HepG2 (cell line): ENCODE measurements around the gene PRKCI. TPM values are rescaled to one million over a fixed set of nuclear protein-coding genes. Genes with fewer than 3 reads are reported as not detected.

Experiments used
- ATAC-seq: fragments of 200-7000 bp; cut with Tn5 transposase; 3 replicates; pipeline ENCODE4 v1.9.1; 2020; ENCODE audit warnings: mild to moderate bottlenecking, moderate library complexity
- BruUV-seq: library from RNA; stranded (reverse); fragments of 400-500 nt; replicated peaks from 2 replicates; lab custom pipeline; 2021; lab: Mats Ljungman, UMichigan
- CTCF ChIA-PET: fragments of 300-600 bp; formaldehyde crosslinking; extraction: SDS; loops from one replicate; lab custom pipeline; 2021; ENCODE audit warnings: low total read pairs, inconsistent platforms, low intra/inter-chr PET ratio; lab: Yijun Ruan, JAX
- POLR2A ChIA-PET: fragments of 350-600 bp; sonication (Branson Sonifier 250); formaldehyde crosslinking; loops from one replicate; lab custom pipeline; 2020; ENCODE audit warnings: antibody characterized with exemption, inconsistent platforms; lab: Yijun Ruan, JAX
- DNase-seq: peaks from one replicate; pipeline ENCODE4 v3.0.0-alpha.2; 2015; ENCODE audit warnings: low spot score
- FAIRE-seq: peaks from 3 replicates; lab custom pipeline; 2011; peaks lifted over from hg19 to GRCh38; lab: Jason Lieb, UNC
- H2AFZ ChIP-seq: one replicate; pipeline ENCODE4 v1.6.1; 2011; ENCODE audit warnings: low read length, inconsistent platforms
- H3K27ac ChIP-seq: fragments of 300-600 bp; 3 replicates; pipeline ENCODE4 v1.8.0; 2011; ENCODE audit warnings: mixed run types, mild to moderate bottlenecking, mixed read lengths, low read length, inconsistent platforms; ENCODE audit not compliant: insufficient read depth; ENCODE audit errors: extremely low read length
- H3K27me3 ChIP-seq, 2 experiments: fragments of 200-600 bp in 1 of 2; 2 replicates in 1 of 2; 3 replicates in 1 of 2; pipeline versions ENCODE4 v1.6.0 to v1.8.0; 2011; ENCODE audit warnings: low read length in 2 of 2, mild to moderate bottlenecking in 2 of 2, moderate library complexity in 2 of 2, inconsistent platforms in 1 of 2; ENCODE audit not compliant: insufficient read depth in 2 of 2, control insufficient read depth in 1 of 2
- H3K36me3 ChIP-seq, 2 experiments: fragments of 200-600 bp in 1 of 2; replicated peaks in 1 of 2; 2 replicates in 1 of 2; 3 replicates in 1 of 2; pipeline versions ENCODE4 v1.5.1 to v1.8.0; 2011; ENCODE audit warnings: low read length in 2 of 2, inconsistent platforms in 1 of 2; ENCODE audit not compliant: insufficient read depth in 2 of 2, control insufficient read depth in 1 of 2
- H3K4me1 ChIP-seq: 2 replicates; pipeline ENCODE4 v1.5.1; 2012; ENCODE audit warnings: low read length, inconsistent platforms; ENCODE audit not compliant: insufficient read depth
- H3K4me2 ChIP-seq: 2 replicates; pipeline ENCODE4 v1.6.0; 2011; ENCODE audit warnings: low read depth, low read length, inconsistent platforms
- H3K4me3 ChIP-seq, 3 experiments: fragments of 200-600 bp in 1 of 3; sonication (generic), shearing (Covaris generic) in 1 of 3; replicated peaks in 1 of 3; 2 replicates each; pipeline ENCODE4 v1.5.1; 2011 to 2016; ENCODE audit warnings: low read length in 3 of 3, inconsistent platforms in 2 of 3, low read depth in 2 of 3, mild to moderate bottlenecking in 2 of 3, control low read depth in 1 of 3, mixed read lengths in 1 of 3; ENCODE audit not compliant: insufficient read depth in 1 of 3
- H3K79me2 ChIP-seq: one replicate; pipeline ENCODE4 v1.6.1; 2011; ENCODE audit warnings: low read length, inconsistent platforms; ENCODE audit not compliant: insufficient read depth
- H3K9ac ChIP-seq: 2 replicates; pipeline ENCODE4 v1.6.0; 2011; ENCODE audit warnings: mild to moderate bottlenecking, low read depth, low read length, inconsistent platforms; ENCODE audit not compliant: insufficient read depth
- H3K9me3 ChIP-seq: 2 replicates; pipeline ENCODE4 v1.5.1; 2012; ENCODE audit warnings: mild to moderate bottlenecking, low read length
- H4K20me1 ChIP-seq: 2 replicates; pipeline ENCODE4 v1.6.0; 2011; ENCODE audit warnings: inconsistent platforms, mild to moderate bottlenecking, low read length, moderate library complexity; ENCODE audit not compliant: insufficient read depth
- CCAR2 ChIP-seq: fragments of 200-400 bp; formaldehyde crosslinking; optimal IDR thresholded peaks from 2 replicates; pipeline ENCODE3; 2018; ENCODE audit warnings: low read depth, mild to moderate bottlenecking, low read length, moderate library complexity
- FOSL2 ChIP-seq: sonication (generic); formaldehyde crosslinking; IDR thresholded peaks from 2 replicates; pipeline ENCODE4 v1.4.0; 2020; ENCODE audit warnings: missing genetic modification reagents
- GTF3A ChIP-seq: sonication (generic); formaldehyde crosslinking; conservative IDR thresholded peaks from 2 replicates; pipeline ENCODE4 v1.4.0; 2020; ENCODE audit warnings: mild to moderate bottlenecking, missing genetic modification reagents
- IKZF4 ChIP-seq: sonication (generic); formaldehyde crosslinking; IDR thresholded peaks from 2 replicates; pipeline ENCODE4 v1.5.1; 2020; ENCODE audit warnings: borderline replicate concordance, mild to moderate bottlenecking, low read depth, missing genetic modification reagents; ENCODE audit errors: not compliant biosample characterization
- KLF15 ChIP-seq: sonication (generic); formaldehyde crosslinking; IDR thresholded peaks from 2 replicates; pipeline ENCODE4 v1.8.1; 2023; ENCODE audit warnings: borderline replicate concordance, mild to moderate bottlenecking, inconsistent platforms, missing genetic modification reagents, mixed read lengths
- NCOA1 ChIP-seq: sonication (generic); formaldehyde crosslinking; IDR thresholded peaks from 2 replicates; pipeline ENCODE4 v1.9.0; 2021; ENCODE audit warnings: missing genetic modification reagents
- NFKBIZ ChIP-seq: IDR thresholded peaks from 2 replicates; pipeline ENCODE4 v1.6.1; 2018; ENCODE audit warnings: missing genetic modification reagents, missing compliant biosample characterization
- SP140L ChIP-seq: sonication (generic); formaldehyde crosslinking; IDR thresholded peaks from 2 replicates; pipeline ENCODE4 v1.4.0; 2020; ENCODE audit warnings: missing genetic modification reagents, borderline replicate concordance
- ZBTB8A ChIP-seq: sonication (generic); formaldehyde crosslinking; IDR thresholded peaks from 2 replicates; pipeline ENCODE4 v1.4.0; 2020; ENCODE audit warnings: mild to moderate bottlenecking, low read depth, missing genetic modification reagents, borderline replicate concordance
- ZNF256 ChIP-seq: sonication (generic); formaldehyde crosslinking; conservative IDR thresholded peaks from 2 replicates; pipeline ENCODE4 v1.4.0; 2020; ENCODE audit warnings: missing genetic modification reagents
- ZNF407 ChIP-seq: sonication (generic); formaldehyde crosslinking; IDR thresholded peaks from one replicate; pipeline ENCODE4 v1.5.1; 2020; ENCODE audit warnings: mild to moderate bottlenecking, missing genetic modification reagents; ENCODE audit errors: not compliant biosample characterization
- WGBS: methylation state at CpG from one replicate; pipeline ENCODE4 v1.1.6; 2017; ENCODE audit warnings: low lambda C conversion rate; 5-methylcytosine and 5-hydroxymethylcytosine counted together
- in situ Hi-C: cut with HindIII; loops from 2 replicates; pipeline ENCODE4 v1.10.0; 2017; ENCODE audit warnings: low pct_unique_long_range_greater_than_20kb; ENCODE audit not compliant: extremely low pct_ligation_motif_present
- intact Hi-C: fragments of 100-400 bp; cut with micrococcal nuclease; formaldehyde crosslinking; loops from one replicate; pipeline ENCODE4 v1.10.0; 2022; ENCODE audit not compliant: unreplicated experiment
- polyA plus RNA-seq, 8 experiments: library from polyadenylated mRNA; depleted of rRNA in 3 of 8; stranded (reverse) in 7 of 8; unstranded in 1 of 8; fragments of >200 nt; fragmentation: Illumina TruSeq in 4 of 8; extraction: Trizol in 4 of 8; gene quantifications; 2 replicates each; pipeline versions ENCODE4 v1.2.1 to v1.2.3, GENCODE V29; 2011 to 2016; ENCODE audit warnings: low read depth in 4 of 8, missing spikeins in 1 of 8, mixed read lengths in 1 of 8; ENCODE audit not compliant: insufficient read depth in 1 of 8
- total RNA-seq, 5 experiments: library from RNA; depleted of rRNA; stranded (reverse); fragments of >200 nt; fragmentation: Illumina TruSeq; extraction: Trizol; gene quantifications; 2 replicates each; pipeline ENCODE4 v1.2.3, GENCODE V29; 2016; ENCODE audit warnings: low read depth in 1 of 5
- TF ChIP-seq, protein P1 (sequence below): fragments of 450-650 bp; IDR thresholded peaks from 2 replicates; pipeline ENCODE4 v1.6.1; 2016
- TF ChIP-seq, protein P2 (sequence below): sonication (generic); formaldehyde crosslinking; IDR thresholded peaks from 2 replicates; pipeline ENCODE4 v1.4.0; 2020; ENCODE audit warnings: mild to moderate bottlenecking, missing genetic modification reagents, borderline replicate concordance

PRKCI gene
- total and polyA plus RNA-seq, 2 of the 13 experiments (the other 11 are each of a cell fraction or from before 2014, with no cell fraction given), result 17.2 to 30.4 TPM

DNA sequence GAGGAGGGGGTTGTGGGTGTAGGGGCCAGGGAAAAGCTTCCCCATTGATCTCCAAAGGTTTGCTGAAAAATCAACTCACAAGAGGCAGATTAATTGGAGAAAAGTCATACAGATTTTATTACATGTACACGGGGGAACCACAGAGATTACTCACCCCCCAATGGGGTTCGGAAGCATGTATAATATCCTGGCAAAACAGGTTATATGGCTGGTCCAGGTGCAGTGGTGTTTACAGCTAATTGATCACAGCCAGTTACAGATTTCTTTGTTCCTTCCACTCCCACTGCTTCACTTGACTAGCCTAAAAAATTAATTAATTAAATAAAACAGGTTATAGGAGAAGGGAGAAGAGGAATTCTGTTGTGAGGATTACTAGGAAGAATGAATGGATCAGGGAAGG, 22.4 kb downstream of the PRKCI start (continued):
- TF ChIP-seq SP140L (no peak), GTF3A (CRISPR knock-in tag) (no peak), KLF15 (CRISPR knock-in tag) (no peak), ZBTB8A (no peak), NFKBIZ (CRISPR knock-in tag) (no peak), IKZF4 (CRISPR knock-in tag) (no peak)
- TF ChIP-seq, protein P1, sequence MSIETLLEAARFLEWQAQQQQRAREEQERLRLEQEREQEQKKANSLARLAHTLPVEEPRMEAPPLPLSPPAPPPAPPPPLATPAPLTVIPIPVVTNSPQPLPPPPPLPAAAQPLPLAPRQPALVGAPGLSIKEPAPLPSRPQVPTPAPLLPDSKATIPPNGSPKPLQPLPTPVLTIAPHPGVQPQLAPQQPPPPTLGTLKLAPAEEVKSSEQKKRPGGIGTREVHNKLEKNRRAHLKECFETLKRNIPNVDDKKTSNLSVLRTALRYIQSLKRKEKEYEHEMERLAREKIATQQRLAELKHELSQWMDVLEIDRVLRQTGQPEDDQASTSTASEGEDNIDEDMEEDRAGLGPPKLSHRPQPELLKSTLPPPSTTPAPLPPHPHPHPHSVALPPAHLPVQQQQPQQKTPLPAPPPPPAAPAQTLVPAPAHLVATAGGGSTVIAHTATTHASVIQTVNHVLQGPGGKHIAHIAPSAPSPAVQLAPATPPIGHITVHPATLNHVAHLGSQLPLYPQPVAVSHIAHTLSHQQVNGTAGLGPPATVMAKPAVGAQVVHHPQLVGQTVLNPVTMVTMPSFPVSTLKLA, result no peak

- no peak for FAIRE-seq
- CTCF ChIA-PET, result no interaction called here
- TF ChIP-seq CCAR2 (no peak), FOSL2 (CRISPR knock-in tag) (no peak), NCOA1 (CRISPR knock-in tag) (no peak), ZNF256 (CRISPR knock-in tag) (no peak), ZNF407 (CRISPR knock-in tag) (no peak)
- TF ChIP-seq, protein P2, sequence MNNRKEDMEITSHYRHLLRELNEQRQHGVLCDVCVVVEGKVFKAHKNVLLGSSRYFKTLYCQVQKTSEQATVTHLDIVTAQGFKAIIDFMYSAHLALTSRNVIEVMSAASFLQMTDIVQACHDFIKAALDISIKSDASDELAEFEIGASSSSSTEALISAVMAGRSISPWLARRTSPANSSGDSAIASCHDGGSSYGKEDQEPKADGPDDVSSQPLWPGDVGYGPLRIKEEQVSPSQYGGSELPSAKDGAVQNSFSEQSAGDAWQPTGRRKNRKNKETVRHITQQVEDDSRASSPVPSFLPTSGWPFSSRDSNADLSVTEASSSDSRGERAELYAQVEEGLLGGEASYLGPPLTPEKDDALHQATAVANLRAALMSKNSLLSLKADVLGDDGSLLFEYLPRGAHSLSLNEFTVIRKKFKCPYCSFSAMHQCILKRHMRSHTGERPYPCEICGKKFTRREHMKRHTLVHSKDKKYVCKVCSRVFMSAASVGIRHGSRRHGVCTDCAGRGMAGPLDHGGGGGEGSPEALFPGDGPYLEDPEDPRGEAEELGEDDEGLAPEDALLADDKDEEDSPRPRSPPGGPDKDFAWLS, result no peak
Measured at GRCh38 chr3:170247875-170248274, 25.7 kb downstream of the PRKCI start.

More at GRCh38 chr3:170247875-170248274, 25.7 kb downstream of the PRKCI start:
- POLR2A ChIA-PET, result no interaction called here
- BruUV-seq, result no TSS peak
- no peak for DNase-seq
- in situ Hi-C loops (no loop called here), intact Hi-C loops (no loop called here)
- no peak overlapping the region for H3K4me3 ChIP-seq
- no peaks in the 10 kb centered on the region for H3K27me3 ChIP-seq
- H3K27ac ChIP-seq, result no peak overlapping the region
- no peak for ATAC-seq
- 100% methylated on average over 1 of the region's 1 CpG for WGBS
- H3K36me3 ChIP-seq, result peaks cover 0 to 4% of the 10 kb centered on the region in 2 experiments; a peak in 2 of 5 replicates
- H3K4me1 ChIP-seq, result no peaks in the 10 kb centered on the region
- H3K79me2 ChIP-seq, result no peaks in the 10 kb centered on the region
- H3K9me3 ChIP-seq, result no peaks in the 10 kb centered on the region
- H2AFZ ChIP-seq, result no peak overlapping the region
- H3K9ac ChIP-seq, result no peak overlapping the region
- H3K4me2 ChIP-seq, result no peak overlapping the region
- no peaks in the 10 kb centered on the region for H4K20me1 ChIP-seq
